Lower lobe of right lung (tissue), 2 donors: ENCODE data around the gene MCTP2. TPM values are rescaled to one million over a fixed set of nuclear protein-coding genes. Genes with fewer than 3 reads are reported as not detected.
"Not testable (repeated sequence)": the region's sequence is repeated elsewhere in the genome, so short reads cannot be mapped to it uniquely, and the experiment has no call there.

ENCODE experiments used
- ATAC-seq, 2 donors: fragments of 200-7000 bp; cut with Tn5 transposase; one replicate each; pipeline ENCODE4 v1.9.1; 2020 to 2022; ENCODE audit warnings: mild to moderate bottlenecking in 2 of 2, moderate library complexity in 2 of 2
- DNase-seq: peaks from one replicate; pipeline ENCODE4 v3.0.0-alpha.2; 2020
- H3K27ac ChIP-seq: fragments of 200-600 bp; one replicate; pipeline ENCODE4 v1.8.0; 2022
- H3K27me3 ChIP-seq: fragments of 200-600 bp; one replicate; pipeline ENCODE4 v1.8.0; 2022; ENCODE audit warnings: low read depth
- H3K36me3 ChIP-seq: fragments of 200-600 bp; one replicate; pipeline ENCODE4 v1.8.0; 2022; ENCODE audit warnings: mild to moderate bottlenecking
- H3K4me1 ChIP-seq: fragments of 200-600 bp; one replicate; pipeline ENCODE4 v1.8.0; 2022
- H3K4me3 ChIP-seq: fragments of 200-600 bp; one replicate; pipeline ENCODE4 v1.8.0; 2022; ENCODE audit warnings: mild to moderate bottlenecking
- H3K9me3 ChIP-seq: fragments of 200-600 bp; one replicate; pipeline ENCODE4 v1.8.0; 2022
- intact Hi-C: fragments of 100-400 bp; cut with DNase I; formaldehyde crosslinking; loops from one replicate; pipeline ENCODE4 v1.11.0; 2022
- total RNA-seq: library from RNA; stranded (reverse); fragmentation: NEBNext Ultra II Directional; extraction: Animal tissue kit (Norgen Biotek cat#: 25700); gene quantifications from one replicate; pipeline ENCODE4 v1.2.1, GENCODE V29; 2021
- TF ChIP-seq, protein P1 (sequence below): fragments of 200-600 bp; IDR thresholded peaks from one replicate; pipeline ENCODE4 v1.8.0; 2022; ENCODE audit warnings: antibody characterized with exemption, mild to moderate bottlenecking
- donor health status: DM: no; HTN: yes; CAD: no; lungs with severe emphysema.

Gene MCTP2
- total RNA-seq, 1 donor from 2014 or later: 36.1 TPM

GRCh38 chr15:94240480-94240879 is 9.1 kb downstream of the MCTP2 start:
- Histone ChIP-seq H3K27ac (no peak overlapping the region), H3K9me3 (no peaks in the 10 kb centered on the region), H3K27me3 (no peaks in the 10 kb centered on the region), H3K36me3 (no peaks in the 10 kb centered on the region), H3K4me3 (no peak overlapping the region), H3K4me1 (peaks cover 28% of the 10 kb centered on the region)
- ATAC-seq: no peak
- no peak for DNase-seq
- TF ChIP-seq, protein P1, sequence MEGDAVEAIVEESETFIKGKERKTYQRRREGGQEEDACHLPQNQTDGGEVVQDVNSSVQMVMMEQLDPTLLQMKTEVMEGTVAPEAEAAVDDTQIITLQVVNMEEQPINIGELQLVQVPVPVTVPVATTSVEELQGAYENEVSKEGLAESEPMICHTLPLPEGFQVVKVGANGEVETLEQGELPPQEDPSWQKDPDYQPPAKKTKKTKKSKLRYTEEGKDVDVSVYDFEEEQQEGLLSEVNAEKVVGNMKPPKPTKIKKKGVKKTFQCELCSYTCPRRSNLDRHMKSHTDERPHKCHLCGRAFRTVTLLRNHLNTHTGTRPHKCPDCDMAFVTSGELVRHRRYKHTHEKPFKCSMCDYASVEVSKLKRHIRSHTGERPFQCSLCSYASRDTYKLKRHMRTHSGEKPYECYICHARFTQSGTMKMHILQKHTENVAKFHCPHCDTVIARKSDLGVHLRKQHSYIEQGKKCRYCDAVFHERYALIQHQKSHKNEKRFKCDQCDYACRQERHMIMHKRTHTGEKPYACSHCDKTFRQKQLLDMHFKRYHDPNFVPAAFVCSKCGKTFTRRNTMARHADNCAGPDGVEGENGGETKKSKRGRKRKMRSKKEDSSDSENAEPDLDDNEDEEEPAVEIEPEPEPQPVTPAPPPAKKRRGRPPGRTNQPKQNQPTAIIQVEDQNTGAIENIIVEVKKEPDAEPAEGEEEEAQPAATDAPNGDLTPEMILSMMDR: no peak
- intact Hi-C loops: no loop called here

- no peaks in the 10 kb centered on the region for H3K27me3 ChIP-seq
- intact Hi-C loops: no loop called here
- TF ChIP-seq, protein P1: no peak
- no peak overlapping the region for H3K4me3 ChIP-seq
- no peak for ATAC-seq
- no peaks in the 10 kb centered on the region for H3K36me3 ChIP-seq
- H3K27ac ChIP-seq: no peak overlapping the region
- no peaks in the 10 kb centered on the region for H3K9me3 ChIP-seq
- H3K4me1 ChIP-seq: peaks cover 25% of the 10 kb centered on the region
- no peak for DNase-seq
These were observed 10.9 kb downstream of the MCTP2 start for GRCh38 chr15:94242257-94242656.

GRCh38 chr15:94243003-94243402 is 11.6 kb downstream of the MCTP2 start:
- intact Hi-C loops, H3K4me3 ChIP-seq, H3K9me3 ChIP-seq, ATAC-seq, H3K36me3 ChIP-seq, H3K27me3 ChIP-seq, DNase-seq, H3K27ac ChIP-seq: not testable (repeated sequence)
- H3K4me1 ChIP-seq: peaks cover 18% of the 10 kb centered on the region

DNA sequence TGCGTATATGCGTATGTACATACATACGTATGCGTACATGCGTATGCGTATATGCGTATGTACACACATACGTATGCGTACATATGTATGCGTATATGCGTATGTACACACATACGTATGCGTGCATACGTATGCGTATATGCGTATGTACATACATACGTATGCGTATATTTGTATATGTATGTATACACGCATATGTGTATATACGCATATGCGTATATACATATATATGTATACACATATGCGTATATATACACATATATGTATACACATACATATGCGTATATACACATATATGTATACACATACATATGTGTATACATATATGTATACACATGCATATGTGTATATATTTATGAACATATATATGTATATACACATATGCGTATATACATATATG is 12.1 kb downstream of the MCTP2 start:
- intact Hi-C loops: no loop called here
- H3K4me3 ChIP-seq: no peak overlapping the region

GRCh38 chr15:94246016-94246415 is 14.7 kb downstream of the MCTP2 start:
- no peak overlapping the region for H3K27ac ChIP-seq
- H3K4me3 ChIP-seq: no peak overlapping the region
- ATAC-seq (peak in 1 of 2 donors; percentile 11), DNase-seq (no peak)
- H3K9me3 ChIP-seq: no peaks in the 10 kb centered on the region
- no peaks in the 10 kb centered on the region for H3K4me1 ChIP-seq
- H3K36me3 ChIP-seq: no peaks in the 10 kb centered on the region
- TF ChIP-seq, protein P1: no peak
- intact Hi-C loops: no loop called here
- H3K27me3 ChIP-seq: no peaks in the 10 kb centered on the region

More for the DNA sequence above, 12.1 kb downstream of the MCTP2 start:
- TF ChIP-seq, protein P1: no peak
- Histone ChIP-seq H3K36me3 (no peaks in the 10 kb centered on the region), H3K9me3 (no peaks in the 10 kb centered on the region), H3K27me3 (no peaks in the 10 kb centered on the region), H3K27ac (no peak overlapping the region), H3K4me1 (peaks cover 14% of the 10 kb centered on the region)
- DNase-seq: no peak
- ATAC-seq: no peak

- Histone ChIP-seq H3K4me1 (peaks cover 3% of the 10 kb centered on the region), H3K36me3 (no peaks in the 10 kb centered on the region), H3K27ac (no peak overlapping the region), H3K9me3 (no peaks in the 10 kb centered on the region), H3K4me3 (no peak overlapping the region), H3K27me3 (no peaks in the 10 kb centered on the region)
- ATAC-seq (peak in 1 of 2 donors; percentile 16), DNase-seq (no peak)
- TF ChIP-seq, protein P1: no peak
- intact Hi-C loops: no loop called here
These were observed 16.7 kb downstream of the MCTP2 start for GRCh38 chr15:94247789-94248638.
